HG02763 (cell line): Measurements from ENCODE around the gene RUSC1.
"Not testable (repeated sequence)": the region's sequence is repeated elsewhere in the genome, so short reads cannot be mapped to it uniquely, and the experiment has no call there.

ENCODE experiments used
- ATAC-seq: cut with Tn5 transposase; IDR thresholded peaks from one replicate; pipeline ENCODE4 v1.9.1; 2021; ENCODE audit warnings: mild to moderate bottlenecking, moderate library complexity; ENCODE audit not compliant: unreplicated experiment

The RUSC1 gene

DNA sequence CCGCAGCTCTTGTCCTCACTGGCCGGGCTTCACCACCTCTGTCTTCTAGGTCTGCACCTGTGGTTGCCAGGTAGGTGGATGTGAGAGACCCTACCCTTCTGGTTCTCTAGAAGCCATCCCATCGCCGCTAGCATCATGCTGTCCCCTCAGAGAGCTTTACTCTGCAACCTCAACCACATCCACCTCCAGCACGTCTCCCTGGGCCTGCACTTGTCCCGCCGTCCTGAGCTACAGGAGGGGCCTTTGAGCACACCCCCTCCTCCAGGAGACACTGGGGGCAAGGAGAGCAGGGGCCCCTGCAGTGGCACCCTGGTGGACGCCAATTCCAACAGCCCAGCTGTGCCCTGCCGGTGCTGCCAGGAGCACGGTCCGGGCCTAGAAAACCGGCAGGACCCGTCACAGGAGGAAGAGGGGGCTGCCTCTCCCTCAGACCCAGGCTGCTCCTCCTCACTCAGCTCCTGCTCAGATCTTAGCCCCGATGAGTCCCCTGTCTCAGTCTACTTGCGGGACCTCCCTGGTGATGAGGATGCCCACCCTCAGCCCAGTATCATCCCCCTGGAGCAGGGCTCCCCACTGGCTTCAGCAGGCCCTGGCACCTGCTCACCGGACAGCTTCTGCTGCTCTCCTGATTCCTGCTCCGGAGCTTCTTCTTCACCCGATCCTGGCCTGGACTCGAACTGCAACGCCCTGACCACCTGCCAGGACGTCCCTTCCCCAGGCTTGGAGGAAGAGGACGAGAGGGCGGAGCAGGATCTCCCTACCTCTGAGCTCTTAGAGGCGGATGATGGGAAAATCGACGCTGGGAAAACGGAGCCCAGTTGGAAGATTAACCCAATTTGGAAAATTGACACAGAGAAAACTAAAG is 1.2 kb downstream of the RUSC1 start:
- ATAC-seq = no peak

DNA sequence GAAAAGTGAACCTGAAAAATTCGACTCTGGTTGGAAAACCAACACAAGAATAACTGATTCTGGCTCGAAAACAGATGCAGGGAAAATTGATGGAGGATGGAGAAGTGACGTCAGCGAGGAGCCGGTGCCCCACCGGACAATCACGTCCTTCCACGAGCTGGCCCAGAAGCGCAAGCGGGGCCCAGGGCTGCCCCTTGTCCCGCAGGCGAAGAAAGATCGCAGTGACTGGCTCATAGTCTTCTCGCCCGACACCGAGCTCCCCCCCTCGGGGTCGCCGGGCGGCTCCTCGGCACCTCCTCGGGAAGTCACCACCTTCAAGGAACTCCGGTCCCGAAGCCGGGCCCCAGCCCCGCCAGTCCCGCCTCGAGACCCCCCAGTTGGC is 1.9 kb downstream of the RUSC1 start:
- ATAC-seq = no peak

DNA sequence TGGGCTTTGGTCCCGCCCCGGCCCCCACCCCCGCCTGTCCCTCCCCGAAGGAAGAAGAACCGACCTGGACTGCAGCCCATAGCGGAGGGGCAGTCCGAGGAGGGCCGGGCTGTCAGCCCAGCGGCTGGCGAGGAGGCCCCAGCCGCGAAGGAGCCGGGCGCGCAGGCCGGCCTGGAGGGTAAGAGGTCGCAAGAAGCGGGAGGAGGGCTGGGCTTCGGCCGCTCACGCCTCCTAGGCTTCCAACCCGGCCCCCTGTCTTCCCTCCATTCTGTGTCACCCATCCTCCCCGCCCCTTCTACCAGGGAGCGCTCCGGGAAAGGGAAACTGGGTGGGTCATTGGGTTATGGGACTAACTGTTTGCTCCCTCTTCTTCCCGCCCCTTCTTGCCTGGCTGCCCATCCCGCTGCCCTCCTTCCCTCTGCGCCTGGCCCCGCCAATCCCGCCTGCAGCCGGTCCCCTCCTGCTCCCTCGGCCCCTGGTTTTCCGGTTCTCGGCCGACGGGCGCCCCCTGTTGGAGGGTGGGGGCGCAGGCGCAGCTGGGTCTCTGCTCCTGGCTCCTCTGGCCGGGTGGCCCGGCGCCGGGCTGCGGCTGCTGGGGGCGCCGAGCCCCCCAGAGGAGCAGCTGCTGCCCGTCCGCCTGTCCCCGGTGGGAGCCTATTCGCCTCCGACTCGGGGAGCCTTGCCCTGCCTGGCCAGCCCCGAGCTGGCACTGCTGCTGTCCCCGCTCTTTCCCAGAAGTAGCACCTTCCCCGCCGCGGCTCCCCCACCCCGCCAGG is 2.4 kb downstream of the RUSC1 start:
- ATAC-seq = peak; percentile 39

DNA sequence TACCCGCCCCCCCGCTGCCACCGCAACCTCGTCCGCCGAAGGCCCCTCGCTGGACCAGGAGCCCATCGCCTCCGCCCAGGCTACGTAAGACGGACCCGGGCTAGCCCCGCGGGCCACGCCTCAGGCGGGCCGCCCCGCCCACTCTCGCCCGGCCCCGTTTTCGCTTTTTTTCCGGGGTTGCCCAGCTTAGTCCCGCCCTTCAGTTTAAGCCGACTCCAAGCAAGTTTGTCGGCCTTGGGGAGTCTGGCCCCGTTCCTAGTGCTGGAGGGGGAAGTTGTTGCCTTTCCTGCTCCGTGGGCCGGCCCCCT is 3.0 kb downstream of the RUSC1 start:
- ATAC-seq = peak; percentile 43

- peak; percentile 56 for ATAC-seq
Observed at GRCh38 chr1:155324037-155324716, 3.5 kb downstream of the RUSC1 start.

- ATAC-seq = no peak
Observed at GRCh38 chr1:155324717-155325602, 4.3 kb downstream of the RUSC1 start.

- no peak for ATAC-seq
Observed at GRCh38 chr1:155325603-155325893, 4.9 kb downstream of the RUSC1 start.

- no peak for ATAC-seq
Observed at GRCh38 chr1:155326020-155326526, 5.4 kb downstream of the RUSC1 start.

DNA sequence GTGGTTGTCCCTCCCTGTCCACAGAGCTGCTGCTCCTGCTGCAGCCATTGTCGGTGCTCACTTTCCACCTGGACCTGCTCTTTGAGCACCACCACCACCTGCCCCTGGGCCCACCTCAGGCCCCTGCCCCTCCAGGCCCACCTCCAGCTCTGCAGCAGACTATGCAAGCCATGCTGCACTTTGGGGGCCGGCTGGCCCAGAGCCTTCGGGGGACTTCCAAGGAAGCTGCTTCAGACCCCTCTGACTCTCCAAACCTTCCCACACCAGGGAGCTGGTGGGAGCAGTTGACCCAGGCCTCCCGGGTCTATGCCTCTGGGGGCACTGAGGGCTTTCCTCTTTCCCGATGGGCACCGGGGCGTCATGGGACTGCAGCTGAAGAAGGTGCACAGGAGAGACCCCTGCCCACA is 5.9 kb downstream of the RUSC1 start:
- ATAC-seq = no peak

DNA sequence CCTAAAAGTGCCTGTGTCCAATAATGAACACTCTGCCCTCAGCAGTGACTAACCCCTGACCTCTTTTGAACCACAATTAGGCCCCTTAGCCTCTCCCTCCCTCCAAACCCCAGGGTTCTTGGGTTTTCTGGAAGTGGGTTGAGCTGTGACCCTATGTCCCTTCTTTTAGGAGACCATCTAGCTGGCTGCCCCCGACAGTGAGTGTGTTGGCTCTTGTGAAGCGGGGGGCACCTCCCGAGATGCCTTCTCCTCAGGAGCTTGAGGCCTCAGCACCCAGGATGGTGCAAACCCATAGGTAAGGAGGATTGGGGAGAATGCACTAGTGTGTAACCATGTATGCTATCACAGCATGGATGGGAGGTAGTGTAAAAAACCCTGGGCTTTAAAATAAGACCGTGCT is 7.3 kb downstream of the RUSC1 start:
- ATAC-seq = no peak

DNA sequence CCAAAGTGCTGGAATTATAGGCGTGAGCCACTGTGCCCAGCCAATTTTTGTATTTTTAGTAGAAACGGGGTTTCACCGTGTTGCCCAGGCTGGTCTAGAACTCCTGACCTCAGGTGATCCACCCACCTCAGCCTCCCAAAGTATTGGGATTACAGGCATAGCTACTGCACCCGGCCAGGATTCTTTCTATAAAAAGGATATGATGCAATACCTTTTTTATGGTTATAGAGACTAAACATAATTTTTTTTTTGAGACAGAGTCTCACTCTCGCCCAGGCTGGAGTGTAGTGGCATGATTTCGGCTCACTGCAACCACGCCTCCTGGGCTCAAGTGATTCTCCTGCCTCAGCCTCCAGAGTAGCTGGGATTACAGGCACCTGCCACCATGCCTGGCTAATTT is 8.2 kb downstream of the RUSC1 start:
- not testable (repeated sequence) for ATAC-seq

- ATAC-seq = no peak
Observed at GRCh38 chr1:155329980-155330598, 9.4 kb downstream of the RUSC1 start.

- ATAC-seq = no peak
Observed at GRCh38 chr1:155334962-155335361, 14.3 kb downstream of the RUSC1 start.

DNA sequence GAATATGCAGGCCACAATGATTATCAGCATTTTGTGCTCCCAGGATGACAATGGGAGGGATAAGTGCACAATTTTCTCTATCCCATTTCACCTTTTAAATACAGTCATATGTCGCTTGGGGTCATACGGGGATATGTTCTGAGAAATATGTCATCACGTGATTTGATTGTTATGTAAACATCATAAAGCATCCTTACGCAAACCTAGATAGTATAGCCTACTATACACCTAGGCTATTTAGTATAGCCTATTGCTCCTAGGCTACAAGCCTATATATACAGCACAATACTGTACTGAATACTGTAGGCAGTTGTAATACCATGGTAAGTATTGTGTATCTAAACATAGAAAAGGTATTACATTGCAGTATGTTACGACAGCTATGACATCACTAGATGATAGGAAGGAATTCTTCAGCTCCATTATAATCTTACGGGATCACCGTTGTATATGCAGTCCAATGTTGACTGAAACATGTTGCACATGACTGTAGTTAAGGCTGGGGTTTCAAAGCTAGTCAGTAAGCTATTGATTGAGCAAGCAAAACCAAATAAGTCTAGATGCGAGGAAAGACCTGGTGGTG is 18.9 kb downstream of the RUSC1 start:
- no peak for ATAC-seq

DNA sequence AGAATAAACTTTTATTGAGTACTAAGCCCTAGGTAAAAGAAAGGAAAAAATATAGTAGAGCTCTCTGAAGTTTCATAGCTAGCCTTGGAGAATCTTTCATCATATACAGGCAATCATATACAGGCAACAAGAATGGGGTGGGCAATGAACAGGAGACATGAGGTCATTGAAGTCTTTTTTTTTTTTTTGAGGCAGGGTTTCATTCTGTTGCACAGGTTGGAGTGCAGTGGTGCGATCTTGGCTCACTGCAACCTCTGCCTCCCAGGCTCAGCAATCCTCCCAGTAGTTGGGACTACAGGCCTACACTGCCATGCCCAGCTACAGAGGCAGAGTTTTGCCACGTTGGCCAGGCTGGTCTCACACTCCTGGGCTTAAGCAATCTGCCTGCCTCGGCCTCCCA is 22.1 kb downstream of the RUSC1 start:
- ATAC-seq = no peak

- ATAC-seq = no peak
Observed at GRCh38 chr1:155352631-155353030, 31.9 kb downstream of the RUSC1 start.

DNA sequence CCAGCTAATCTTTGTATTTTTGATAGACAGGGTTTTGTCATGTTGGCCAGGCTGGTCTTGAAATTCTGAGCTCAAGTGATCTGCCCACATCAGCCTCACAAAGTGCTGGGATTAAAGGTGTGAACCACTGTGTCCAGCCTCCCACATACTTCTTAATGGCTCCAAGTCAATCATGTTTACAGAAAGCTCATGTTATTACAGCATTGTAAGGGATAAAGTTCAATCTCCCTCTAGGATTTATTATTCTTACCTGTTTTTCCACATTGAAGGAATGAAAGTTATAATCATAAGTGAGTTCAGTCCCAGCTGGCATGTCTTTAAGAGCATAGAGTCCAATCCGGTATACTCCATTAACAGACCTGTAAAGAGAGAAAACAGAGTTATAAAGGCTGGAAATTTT is 39.4 kb downstream of the RUSC1 start:
- ATAC-seq = no peak

- no peak for ATAC-seq
Observed at GRCh38 chr1:155379180-155379579, 58.5 kb downstream of the RUSC1 start.

DNA sequence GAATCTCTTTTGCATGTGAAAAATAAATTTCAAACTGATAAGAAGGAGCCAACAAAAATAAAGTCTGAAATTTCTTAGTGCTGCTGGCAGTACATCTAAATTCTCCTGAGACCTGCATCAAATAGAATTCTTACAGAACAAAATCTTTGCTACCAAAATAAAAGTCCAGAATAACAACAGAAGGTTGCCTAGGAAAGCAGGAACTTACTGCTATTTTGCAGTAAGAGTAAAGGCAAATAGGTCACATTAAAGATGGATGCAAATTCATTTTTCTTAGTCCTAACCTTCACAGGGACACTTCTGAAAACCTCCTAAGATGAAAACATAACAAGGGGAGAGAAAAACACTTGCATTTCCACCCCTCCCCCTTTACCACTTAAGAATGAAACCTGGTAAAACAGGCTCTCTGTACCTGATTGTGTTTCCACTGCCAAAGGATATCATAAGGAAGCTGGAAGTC is 59.0 kb downstream of the RUSC1 start:
- ATAC-seq = no peak
